GM23338 (cell line): Measurements from ENCODE around the gene GRIA3. TPM values are rescaled to one million over a fixed set of nuclear protein-coding genes. Genes with fewer than 3 reads are reported as not detected.

Experiments
- ATAC-seq: fragments of 200-7000 bp; cut with Tn5 transposase; 3 replicates; pipeline ENCODE4 v1.9.1; 2020
- DNase-seq: peaks from one replicate; pipeline ENCODE4 v3.0.0-alpha.2; 2015; ENCODE audit warnings: low spot score
- H2AFZ ChIP-seq: fragments of 200-600 bp; sonication (generic); 2 replicates; pipeline ENCODE4 v1.8.0; 2016; ENCODE audit warnings: antibody characterized with exemption, mild to moderate bottlenecking, moderate library complexity
- H3F3A ChIP-seq: fragments of 200-600 bp; sonication (generic); replicated peaks from 2 replicates; pipeline ENCODE4 v1.8.0; 2017; ENCODE audit warnings: antibody characterized with exemption, mixed run types, low read depth
- H3K27ac ChIP-seq: fragments of 200-600 bp; sonication (generic); 2 replicates; pipeline ENCODE4 v1.6.1; 2016; ENCODE audit warnings: low read depth
- H3K27me3 ChIP-seq: fragments of 200-600 bp; sonication (generic); 2 replicates; pipeline ENCODE4 v1.8.0; 2016; ENCODE audit warnings: mild to moderate bottlenecking, mixed run types, moderate library complexity; ENCODE audit not compliant: insufficient read depth
- H3K36me3 ChIP-seq: fragments of 200-600 bp; sonication (generic); 2 replicates; pipeline ENCODE4 v1.8.0; 2016; ENCODE audit warnings: mild to moderate bottlenecking; ENCODE audit not compliant: insufficient read depth
- H3K4me1 ChIP-seq: fragments of 200-600 bp; sonication (generic); 2 replicates; pipeline ENCODE4 v1.8.0; 2016; ENCODE audit warnings: mild to moderate bottlenecking, moderate library complexity; ENCODE audit not compliant: insufficient read depth
- H3K4me2 ChIP-seq: fragments of 200-600 bp; sonication (generic); 2 replicates; pipeline ENCODE4 v1.7.1; 2017; ENCODE audit warnings: mixed run types
- H3K4me3 ChIP-seq: fragments of 200-600 bp; sonication (generic); 2 replicates; pipeline ENCODE4 v1.6.1; 2016; ENCODE audit warnings: mixed run types
- H3K79me2 ChIP-seq: fragments of 200-600 bp; sonication (generic); replicated peaks from 2 replicates; pipeline ENCODE4 v1.8.0; 2017; ENCODE audit warnings: mild to moderate bottlenecking; ENCODE audit not compliant: insufficient read depth
- H3K9me2 ChIP-seq: fragments of 200-600 bp; sonication (generic); 2 replicates; pipeline ENCODE4 v1.8.0; 2017; ENCODE audit not compliant: insufficient read depth
- H4K20me1 ChIP-seq: fragments of 200-600 bp; sonication (generic); replicated peaks from 2 replicates; pipeline ENCODE4 v1.8.0; 2017; ENCODE audit warnings: mild to moderate bottlenecking; ENCODE audit not compliant: insufficient read depth
- H3K27ac Mint-ChIP-seq: 2 replicates; pipeline ENCODE4 v1.8.0; 2020; ENCODE audit warnings: inconsistent platforms, mild to moderate bottlenecking, moderate library complexity, mixed read lengths
- H3K27me3 Mint-ChIP-seq: 3 replicates; pipeline ENCODE4 v1.8.0; 2022; ENCODE audit warnings: low read depth, mild to moderate bottlenecking, moderate library complexity, mixed read lengths, inconsistent platforms; ENCODE audit not compliant: insufficient read depth, poor library complexity
- H3K36me3 Mint-ChIP-seq: 3 replicates; pipeline ENCODE4 v1.8.0; 2021; ENCODE audit warnings: low read depth, mild to moderate bottlenecking, inconsistent platforms, moderate library complexity, mixed read lengths
- H3K4me1 Mint-ChIP-seq: 3 replicates; pipeline ENCODE4 v1.8.0; 2020; ENCODE audit warnings: mild to moderate bottlenecking, inconsistent platforms, mixed read lengths
- H3K4me3 Mint-ChIP-seq: 3 replicates; pipeline ENCODE4 v1.8.0; 2021; ENCODE audit warnings: moderate library complexity, mild to moderate bottlenecking, inconsistent platforms, mixed read lengths
- H3K9me3 Mint-ChIP-seq: 3 replicates; pipeline ENCODE4 v1.8.0; 2020; ENCODE audit warnings: moderate library complexity, mild to moderate bottlenecking, inconsistent platforms, mixed read lengths
- ETS1 ChIP-seq: IDR thresholded peaks from 2 replicates; pipeline ENCODE4 v1.6.1; 2016; ENCODE audit warnings: antibody characterized with exemption
- EZH2phosphoT487 ChIP-seq: fragments of 200-600 bp; sonication (generic); IDR thresholded peaks from one replicate; pipeline ENCODE4 v1.8.1; 2018; ENCODE audit warnings: antibody characterized with exemption; ENCODE audit not compliant: unreplicated experiment
- JUNB ChIP-seq: IDR thresholded peaks from one replicate; pipeline ENCODE4 v1.6.1; 2016; ENCODE audit warnings: antibody characterized with exemption; ENCODE audit not compliant: unreplicated experiment
- STAT1 ChIP-seq: IDR thresholded peaks from one replicate; pipeline ENCODE4 v1.6.1; 2016; ENCODE audit warnings: antibody characterized with exemption; ENCODE audit not compliant: unreplicated experiment
- ZNF114 ChIP-seq: fragments of 250-450 bp; sonication (Bioruptor Pico); IDR thresholded peaks from 2 replicates; pipeline ENCODE4 v1.5.0; 2020; ENCODE audit warnings: mild to moderate bottlenecking, moderate library complexity
- ZNF331 ChIP-seq: fragments of 250-450 bp; sonication (Bioruptor Pico); IDR thresholded peaks from 2 replicates; pipeline ENCODE4 v1.5.0; 2020; ENCODE audit warnings: low read depth, mild to moderate bottlenecking, moderate library complexity
- ZNF462 ChIP-seq: fragments of 250-450 bp; sonication (Bioruptor Pico); IDR thresholded peaks from 2 replicates; pipeline ENCODE4 v1.5.0; 2020; ENCODE audit warnings: mild to moderate bottlenecking, moderate library complexity
- polyA plus RNA-seq: library from polyadenylated mRNA; unstranded; fragments of >200 nt; fragmentation: Nextera tagmentation; extraction: Ambion mirVana; gene quantifications from 2 replicates; pipeline ENCODE4 v1.2.1, GENCODE V29; 2016
- total RNA-seq: library from RNA; depleted of rRNA; stranded (reverse); fragments of >200 nt; shearing (Covaris generic); gene quantifications from 2 replicates; pipeline ENCODE4 v1.2.3, GENCODE V29; 2014

GRIA3 gene
- total and polyA plus RNA-seq, 2 experiments from 2014 or later: 2.7 to 5.6 TPM

GRCh38 chrX:123254457-123254856 is 70.4 kb downstream of the GRIA3 start (continued):
- TF ChIP-seq ZNF462 (CRISPR knock-in tag): no peak
- TF ChIP-seq ZNF331 (CRISPR knock-in tag): no peak
- TF ChIP-seq STAT1: no peak
- TF ChIP-seq ETS1: no peak
- no peak for TF ChIP-seq JUNB

GRCh38 chrX:123256378-123256777 is 72.3 kb downstream of the GRIA3 start:
- Histone ChIP-seq H3K36me3 (no peaks in the 10 kb centered on the region), H3K79me2 (no peaks in the 10 kb centered on the region), H3K9me2 (no peaks in the 10 kb centered on the region), H3K4me2 (no peak overlapping the region), H3K27me3 (no peaks in the 10 kb centered on the region), H3F3A (no peaks in the 10 kb centered on the region), H2AFZ (no peak overlapping the region), H3K4me3 (no peak overlapping the region), H3K4me1 (no peaks in the 10 kb centered on the region), H4K20me1 (no peaks in the 10 kb centered on the region), H3K27ac (no peak overlapping the region)
- Mint-ChIP-seq H3K4me1 (peaks cover 6% of the 10 kb centered on the region; the same call in 2 of the 3 replicates), H3K9me3 (no peaks in the 10 kb centered on the region), H3K36me3 (no peaks in the 10 kb centered on the region), H3K27me3 (peaks cover 2% of the 10 kb centered on the region), H3K27ac (no peak overlapping the region), H3K4me3 (no peak overlapping the region)
- no peak for ATAC-seq
- no peak for DNase-seq
- no peak for TF ChIP-seq ZNF462 (CRISPR knock-in tag)
- TF ChIP-seq STAT1: no peak
- no peak for TF ChIP-seq ZNF331 (CRISPR knock-in tag)
- no peak for TF ChIP-seq EZH2phosphoT487
- no peak for TF ChIP-seq ETS1
- no peak for TF ChIP-seq ZNF114 (CRISPR knock-in tag)
